Measurements from ENCODE around the gene ECM2. TPM values are rescaled to one million over a fixed set of nuclear protein-coding genes. Genes with fewer than 3 reads are reported as not detected.

ECM2 gene
- total RNA-seq, 1 experiment from 2014 or later, result 0.47 TPM

GRCh38 chr9:92500725-92501124 lies 35.1 kb downstream of the ECM2 start:
- DNase-seq (ENCODE audit: low read depth), result no peak

- no peak for DNase-seq (ENCODE audit: low read depth)
Observed at GRCh38 chr9:92499701-92500100, 36.1 kb downstream of the ECM2 start.

GRCh38 chr9:92496396-92497176 lies 39.2 kb downstream of the ECM2 start:
- no peak for DNase-seq (ENCODE audit: low read depth)

- DNase-seq (ENCODE audit: low read depth), result no peak
Observed at GRCh38 chr9:92494856-92495255, 40.9 kb downstream of the ECM2 start.

- DNase-seq (ENCODE audit: low read depth), result no peak
Observed at GRCh38 chr9:92493749-92494387, 41.9 kb downstream of the ECM2 start.

- DNase-seq (ENCODE audit: low read depth), result no peak
Observed at GRCh38 chr9:92492781-92493401, 42.9 kb downstream of the ECM2 start.

- peak; percentile 41 for DNase-seq (ENCODE audit: low read depth)
Observed at GRCh38 chr9:92488681-92489550, 46.9 kb downstream of the ECM2 start.

- DNase-seq (ENCODE audit: low read depth), result no peak
Observed at GRCh38 chr9:92486371-92486770, 49.4 kb downstream of the ECM2 start.

GRCh38 chr9:92484563-92484962 lies 51.2 kb downstream of the ECM2 start:
- no peak for DNase-seq (ENCODE audit: low read depth)

GRCh38 chr9:92483627-92484545 lies 51.9 kb downstream of the ECM2 start:
- DNase-seq (ENCODE audit: low read depth), result peak; percentile 37

- DNase-seq (ENCODE audit: low read depth), result no peak
Observed at GRCh38 chr9:92482805-92483204, 53.0 kb downstream of the ECM2 start.

- DNase-seq (ENCODE audit: low read depth), result no peak
Observed at GRCh38 chr9:92482329-92482728, 53.5 kb downstream of the ECM2 start, which contains the start of gene ASPN. TSS of gene ASPN (minus strand) at chr9:92482506.

GRCh38 chr9:92480986-92481633 lies 54.7 kb downstream of the ECM2 start:
- peak; percentile 44 for DNase-seq (ENCODE audit: low read depth)

GRCh38 chr9:92480291-92480771 lies 55.5 kb downstream of the ECM2 start:
- peak; percentile 21 for DNase-seq (ENCODE audit: low read depth)

- DNase-seq (ENCODE audit: low read depth), result no peak
Observed at GRCh38 chr9:92479346-92479745, 56.4 kb downstream of the ECM2 start.

- no peak for DNase-seq (ENCODE audit: low read depth)
Observed at GRCh38 chr9:92478783-92479182, 57.0 kb downstream of the ECM2 start.

GRCh38 chr9:92476962-92477361 lies 58.8 kb downstream of the ECM2 start:
- no peak for DNase-seq (ENCODE audit: low read depth)

GRCh38 chr9:92474587-92474986 lies 61.2 kb downstream of the ECM2 start:
- DNase-seq (ENCODE audit: low read depth), result no peak

GRCh38 chr9:92468206-92468605 lies 67.6 kb downstream of the ECM2 start:
- peak; percentile 5 for DNase-seq (ENCODE audit: low read depth)

- no peak for DNase-seq (ENCODE audit: low read depth)
Observed at GRCh38 chr9:92467511-92467910, 68.3 kb downstream of the ECM2 start.

All from M059J (cell line).